Measurements from ENCODE around the gene ATF7IP.

The ATF7IP gene

GRCh38 chr12:14418451-14418890, 53.0 kb downstream of the ATF7IP start:
- DNase-seq (ENCODE audit: low spot score) = no peak

GRCh38 chr12:14422516-14423230, 57.2 kb downstream of the ATF7IP start:
- no peak for DNase-seq (ENCODE audit: low spot score)

GRCh38 chr12:14424545-14424944, 59.1 kb downstream of the ATF7IP start:
- DNase-seq (ENCODE audit: low spot score) = no peak

GRCh38 chr12:14426792-14427191, 61.3 kb downstream of the ATF7IP start:
- DNase-seq (ENCODE audit: low spot score) = no peak

DNA sequence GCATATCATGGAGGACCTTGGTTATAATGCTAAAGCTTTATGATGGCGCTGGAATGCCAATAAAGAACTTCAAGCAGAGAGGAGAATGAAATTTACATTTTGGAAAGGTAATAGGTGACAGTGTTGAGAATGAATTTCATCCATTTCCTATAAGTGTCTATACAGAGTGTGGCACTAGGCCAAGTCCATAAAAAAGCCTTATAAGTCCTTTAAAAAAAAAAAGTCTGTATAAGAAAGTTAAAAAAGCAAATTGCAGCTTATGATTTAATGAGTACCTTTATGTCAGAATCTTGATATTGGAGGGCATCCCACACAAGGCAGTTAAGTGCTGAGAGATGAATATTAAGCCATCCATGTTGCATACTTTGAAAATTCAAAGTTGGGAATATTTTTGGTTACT, 62.4 kb downstream of the ATF7IP start:
- no peak for DNase-seq (ENCODE audit: low spot score)

DNA sequence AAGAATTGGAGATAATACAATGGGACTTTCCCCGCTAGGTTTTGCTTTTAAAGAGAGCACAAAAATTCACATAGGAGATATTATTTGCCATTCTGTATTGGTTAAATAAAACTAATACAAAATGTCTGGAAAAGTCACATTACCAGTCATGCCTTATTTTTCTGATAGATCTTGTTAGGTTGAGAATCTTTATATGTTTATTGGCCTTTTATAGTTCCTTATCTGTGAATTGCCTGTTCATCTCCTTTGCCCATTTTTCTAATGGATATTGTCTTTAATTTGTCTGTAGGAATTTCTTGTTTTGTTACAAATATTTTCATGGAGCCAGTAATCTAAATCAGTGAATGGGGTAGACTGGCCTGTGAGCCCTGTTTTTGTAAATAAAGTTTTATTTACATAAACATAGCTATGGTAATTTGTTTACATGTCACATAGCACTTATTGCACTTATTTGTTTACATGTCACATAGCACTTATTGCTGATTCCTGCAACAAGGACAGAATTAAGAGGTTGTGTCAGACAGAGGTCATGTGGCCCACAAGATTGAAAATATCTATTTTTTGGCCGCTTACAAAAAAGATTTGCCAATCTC, 65.0 kb downstream of the ATF7IP start:
- no peak for DNase-seq (ENCODE audit: low spot score)

GRCh38 chr12:14431975-14432374, 66.5 kb downstream of the ATF7IP start:
- DNase-seq (ENCODE audit: low spot score) = peak; percentile 90

DNA sequence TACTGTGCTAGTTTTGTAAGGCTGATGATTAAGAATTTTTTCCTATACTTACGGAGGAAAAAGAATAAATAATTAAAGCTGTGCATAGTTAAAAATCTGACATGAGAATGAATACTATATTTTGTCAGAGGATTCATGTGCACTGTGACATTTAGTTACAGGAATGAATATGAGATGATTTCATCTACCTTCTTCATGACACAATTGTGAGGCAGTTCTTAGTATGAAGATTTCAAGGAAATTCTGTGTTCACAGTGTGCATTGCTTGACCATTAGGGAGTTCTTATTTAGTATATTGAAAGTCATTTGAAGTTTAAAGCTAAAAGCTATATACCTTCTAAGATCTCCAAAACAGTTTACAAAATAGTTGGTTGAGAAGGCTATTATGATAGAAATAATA, 70.1 kb downstream of the ATF7IP start:
- DNase-seq (ENCODE audit: low spot score) = no peak

DNA sequence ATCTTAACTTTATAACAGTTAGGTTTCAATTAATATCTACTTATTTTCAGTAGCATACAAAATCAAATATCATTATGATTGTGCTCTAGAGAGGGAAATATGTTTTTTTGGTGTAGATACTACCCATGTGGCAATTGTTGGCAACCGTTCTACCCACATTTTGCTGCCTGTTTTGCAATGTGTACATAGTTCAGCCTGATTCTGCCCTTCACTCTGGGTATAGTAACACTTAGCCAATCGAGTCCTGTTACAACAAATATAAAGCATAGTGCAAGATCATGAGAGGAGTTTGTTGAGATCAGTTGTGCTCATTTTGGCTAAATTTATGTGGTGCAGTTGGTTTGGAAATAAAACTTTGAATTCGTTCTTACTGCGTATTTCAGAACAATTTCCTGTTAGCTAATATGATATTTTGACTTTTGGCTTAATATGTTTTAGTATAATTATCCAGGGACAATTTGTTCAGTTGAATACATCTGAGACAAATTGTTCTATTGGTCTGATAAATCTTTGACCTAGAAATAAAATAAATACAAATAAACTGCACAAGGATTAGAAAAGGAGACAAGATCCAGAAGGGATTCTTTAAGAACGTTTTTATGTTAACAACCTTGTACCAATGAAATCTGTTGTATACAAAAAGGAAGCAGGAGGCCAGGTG, 76.9 kb downstream of the ATF7IP start:
- DNase-seq (ENCODE audit: low spot score) = no peak

DNA sequence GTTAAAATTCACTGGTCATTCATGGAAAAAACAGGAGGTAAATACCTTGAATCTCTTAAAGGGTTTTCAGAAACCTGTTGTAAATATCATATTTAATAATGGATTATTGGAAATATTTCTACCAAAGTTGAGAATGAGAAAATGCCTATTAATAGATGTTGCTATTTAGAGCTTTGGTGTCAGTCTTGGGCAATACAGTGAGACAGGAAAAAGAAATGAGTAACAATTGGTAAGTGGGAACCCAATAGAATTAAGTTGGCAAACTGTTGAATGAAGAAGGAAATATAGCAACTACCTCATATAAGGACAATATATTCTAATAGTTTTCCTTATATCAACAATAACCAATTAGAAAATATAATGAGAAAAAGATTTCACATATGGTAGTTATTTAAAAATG, 78.0 kb downstream of the ATF7IP start:
- no peak for DNase-seq (ENCODE audit: low spot score)

DNA sequence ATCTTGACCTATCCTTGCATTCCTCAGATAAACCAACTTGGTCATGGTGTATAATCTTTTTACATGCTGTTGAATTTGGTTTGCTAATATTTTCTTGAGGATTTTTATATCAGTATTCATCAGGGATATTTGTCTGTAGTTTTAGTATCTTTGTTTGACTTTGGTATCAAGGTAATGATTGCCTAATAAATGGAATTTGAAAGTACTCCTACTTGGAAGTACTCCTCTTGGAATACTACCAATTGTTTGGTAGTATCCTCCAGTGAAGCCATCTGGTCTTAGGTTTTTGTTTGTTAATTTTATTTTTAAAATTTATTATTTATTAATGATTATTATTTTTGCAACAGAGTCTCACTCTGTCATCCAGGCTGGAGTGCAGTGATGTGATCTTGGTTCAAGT, 85.0 kb downstream of the ATF7IP start:
- DNase-seq (ENCODE audit: low spot score) = no peak

DNA sequence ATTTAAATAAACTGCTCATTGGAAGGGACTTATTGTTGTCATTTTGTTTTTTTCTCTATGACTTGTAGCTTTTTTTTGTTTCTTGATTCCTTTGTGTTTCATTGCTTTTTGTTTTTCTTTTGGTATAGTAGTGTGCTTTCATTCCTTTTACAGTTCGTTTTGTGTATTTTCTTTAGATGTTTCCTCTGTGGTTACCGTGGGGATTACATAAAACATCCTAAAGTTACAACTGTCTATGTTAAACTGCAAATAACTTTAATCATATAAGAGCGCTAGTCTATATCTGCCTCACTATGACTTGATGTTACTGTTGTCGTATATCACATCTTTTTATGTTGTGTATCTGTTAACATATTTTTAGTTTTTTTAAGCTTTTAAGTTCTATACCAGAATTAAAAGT, 86.9 kb downstream of the ATF7IP start:
- DNase-seq (ENCODE audit: low spot score) = no peak

GRCh38 chr12:14452865-14453264, 87.4 kb downstream of the ATF7IP start:
- no peak for DNase-seq (ENCODE audit: low spot score)

GRCh38 chr12:14454098-14454907, 88.8 kb downstream of the ATF7IP start:
- DNase-seq (ENCODE audit: low spot score) = peak; percentile 64

DNA sequence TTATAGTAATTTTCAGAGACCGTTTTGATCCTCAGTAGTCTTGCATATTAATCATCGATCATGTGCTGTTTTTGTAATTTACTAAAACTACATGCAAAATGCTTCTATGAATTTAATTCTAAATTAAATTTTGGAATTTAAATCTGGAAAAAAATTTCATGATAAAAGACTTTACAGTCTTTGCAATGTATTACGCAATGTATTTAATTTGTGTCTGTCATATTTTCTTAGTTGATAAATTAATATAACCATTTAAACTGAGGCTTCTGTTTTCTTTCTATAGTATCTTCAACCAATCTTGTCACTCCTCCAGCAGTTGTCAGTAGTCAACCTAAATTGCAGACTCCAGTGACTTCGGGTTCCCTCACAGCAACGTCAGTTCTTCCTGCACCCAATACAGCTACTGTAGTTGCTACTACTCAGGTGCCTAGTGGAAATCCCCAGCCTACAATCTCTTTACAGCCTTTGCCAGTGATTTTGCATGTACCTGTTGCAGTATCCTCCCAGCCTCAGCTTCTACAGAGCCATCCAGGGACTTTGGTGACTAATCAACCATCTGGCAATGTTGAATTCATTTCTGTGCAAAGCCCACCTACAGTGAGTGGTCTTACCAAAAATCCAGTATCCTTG, 94.8 kb downstream of the ATF7IP start:
- no peak for DNase-seq (ENCODE audit: low spot score)

DNA sequence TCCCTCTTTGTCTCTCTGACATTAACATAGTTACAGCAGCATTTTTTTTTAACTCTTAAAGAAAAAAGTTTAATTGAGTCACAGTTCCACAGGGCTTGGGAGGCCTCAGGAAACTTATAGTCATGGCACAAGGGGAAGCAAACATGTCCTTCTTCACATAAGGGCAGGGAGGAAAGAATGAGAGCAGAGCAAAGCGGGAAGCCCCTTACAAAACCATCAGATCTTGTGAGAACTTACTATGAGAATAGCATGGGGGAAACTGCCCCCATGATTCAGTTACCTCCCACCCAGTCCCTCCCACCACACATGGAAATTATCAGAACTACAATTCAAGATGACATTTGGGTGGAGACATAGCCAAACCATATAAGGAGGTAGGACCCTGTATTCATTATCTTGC, 106.0 kb downstream of the ATF7IP start:
- no peak for DNase-seq (ENCODE audit: low spot score)

- DNase-seq (ENCODE audit: low spot score) = peak; percentile 22
Measured at GRCh38 chr12:14473707-14474287, 108.3 kb downstream of the ATF7IP start.

GRCh38 chr12:14479004-14479403, 113.5 kb downstream of the ATF7IP start:
- no peak for DNase-seq (ENCODE audit: low spot score)

GRCh38 chr12:14481201-14481600, 115.7 kb downstream of the ATF7IP start:
- DNase-seq (ENCODE audit: low spot score) = no peak

GRCh38 chr12:14482361-14482760, 116.9 kb downstream of the ATF7IP start:
- no peak for DNase-seq (ENCODE audit: low spot score)

DNA sequence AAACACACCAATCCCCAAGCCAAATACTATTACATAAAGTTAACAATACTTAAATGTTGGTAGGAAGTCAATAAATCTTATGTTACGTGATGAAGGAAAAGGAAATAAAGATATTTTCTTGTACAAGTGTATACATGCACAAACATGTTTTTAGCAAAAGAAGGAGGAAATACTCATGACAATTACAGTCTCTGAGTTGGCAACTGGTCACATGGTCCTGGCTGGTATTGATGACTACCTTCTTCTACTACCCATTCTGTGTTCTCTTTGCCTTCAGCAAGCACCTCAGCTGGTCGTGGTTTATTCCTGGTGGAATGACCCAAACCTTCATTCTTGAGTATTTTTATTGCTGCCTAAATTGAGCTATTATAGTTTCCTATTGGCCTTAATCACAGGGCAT, 117.4 kb downstream of the ATF7IP start:
- DNase-seq (ENCODE audit: low spot score) = no peak

- no peak for DNase-seq (ENCODE audit: low spot score)
Measured at GRCh38 chr12:14495326-14495725, 129.8 kb downstream of the ATF7IP start.

Measured in cerebellar cortex (tissue), 1 donor.